GM18502 (cell line): ENCODE measurements around the gene CANT1.

Source experiments
- ATAC-seq: cut with Tn5 transposase; IDR thresholded peaks from one replicate; pipeline ENCODE4 v1.9.1; 2021; ENCODE audit warnings: mild to moderate bottlenecking; ENCODE audit not compliant: unreplicated experiment, poor library complexity

Gene CANT1

GRCh38 chr17:78998311-78999055 is 11.1 kb downstream of the CANT1 start:
- no peak for ATAC-seq

GRCh38 chr17:78997881-78998280 is 11.7 kb downstream of the CANT1 start:
- no peak for ATAC-seq

GRCh38 chr17:78997231-78997741 is 12.3 kb downstream of the CANT1 start:
- no peak for ATAC-seq

- no peak for ATAC-seq
Observed at GRCh38 chr17:78996781-78997201, 12.8 kb downstream of the CANT1 start.

DNA sequence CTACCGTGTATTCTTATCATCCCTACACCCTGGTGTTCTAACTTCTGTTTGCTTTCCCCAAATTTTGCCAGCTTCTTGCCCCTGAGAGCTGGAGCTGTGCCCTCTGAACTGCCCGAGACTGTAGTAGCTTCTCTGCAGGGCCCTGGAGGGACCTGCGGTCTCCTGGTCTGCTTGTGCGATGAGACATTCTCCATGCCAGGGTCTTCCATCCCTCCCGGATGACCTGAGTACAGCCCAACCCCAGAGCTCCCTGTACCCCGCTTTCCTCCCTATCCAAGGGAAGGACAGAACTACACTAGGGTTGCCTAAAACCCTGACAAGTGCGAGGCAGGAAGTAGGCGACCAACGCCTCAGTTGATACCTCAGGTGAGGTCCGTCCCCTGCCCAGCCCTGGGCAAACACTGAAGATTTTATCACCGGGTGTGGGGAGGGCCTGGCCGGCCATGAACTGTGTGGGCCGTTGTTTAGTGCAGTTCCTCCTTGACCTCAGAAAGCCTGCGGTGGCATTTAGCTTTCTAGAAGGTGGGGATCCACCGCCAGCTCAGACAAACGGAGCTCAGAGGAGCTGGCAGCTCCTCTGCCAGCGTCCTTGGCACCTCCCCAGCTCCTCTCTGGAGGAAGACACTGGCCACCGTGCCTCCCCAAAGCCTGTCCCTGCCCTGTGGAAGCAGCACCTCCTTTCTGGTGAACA is 13.7 kb downstream of the CANT1 start:
- no peak for ATAC-seq

DNA sequence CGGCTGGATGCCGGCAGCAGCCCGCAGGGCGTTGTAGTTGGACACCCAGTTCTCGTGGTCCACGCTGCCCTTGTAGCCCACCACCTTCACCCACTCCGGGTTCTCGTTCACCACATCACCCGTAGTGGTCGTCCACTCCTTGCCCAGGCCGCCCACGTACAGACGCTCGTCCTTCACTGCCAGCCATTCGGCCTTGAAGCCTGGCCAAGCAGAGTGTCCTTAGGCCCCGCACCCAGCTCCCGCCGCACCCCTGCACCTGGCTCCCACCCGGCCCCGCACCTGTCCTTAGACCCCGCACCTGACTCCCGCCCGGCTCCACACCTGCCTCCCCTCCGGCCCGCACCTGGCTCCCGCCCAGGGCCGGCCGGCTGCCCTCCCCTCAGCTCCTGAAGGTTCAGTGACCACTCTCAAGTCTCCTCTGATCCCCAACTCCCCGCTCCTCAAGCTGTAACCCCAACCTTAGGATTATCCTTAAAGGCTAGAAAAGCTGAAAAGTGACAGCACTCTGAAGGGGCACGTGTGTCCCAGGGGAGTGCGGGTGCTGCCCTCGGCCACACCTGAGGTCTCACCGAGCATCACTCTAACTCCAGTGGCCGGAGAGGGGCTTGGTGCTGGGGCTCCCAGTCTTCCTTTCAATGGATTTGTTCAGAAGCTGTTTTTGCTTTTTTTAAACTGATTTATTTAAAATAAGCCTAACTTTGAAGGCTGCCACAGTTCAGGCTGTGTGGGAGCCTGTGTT is 14.4 kb downstream of the CANT1 start:
- no peak for ATAC-seq

DNA sequence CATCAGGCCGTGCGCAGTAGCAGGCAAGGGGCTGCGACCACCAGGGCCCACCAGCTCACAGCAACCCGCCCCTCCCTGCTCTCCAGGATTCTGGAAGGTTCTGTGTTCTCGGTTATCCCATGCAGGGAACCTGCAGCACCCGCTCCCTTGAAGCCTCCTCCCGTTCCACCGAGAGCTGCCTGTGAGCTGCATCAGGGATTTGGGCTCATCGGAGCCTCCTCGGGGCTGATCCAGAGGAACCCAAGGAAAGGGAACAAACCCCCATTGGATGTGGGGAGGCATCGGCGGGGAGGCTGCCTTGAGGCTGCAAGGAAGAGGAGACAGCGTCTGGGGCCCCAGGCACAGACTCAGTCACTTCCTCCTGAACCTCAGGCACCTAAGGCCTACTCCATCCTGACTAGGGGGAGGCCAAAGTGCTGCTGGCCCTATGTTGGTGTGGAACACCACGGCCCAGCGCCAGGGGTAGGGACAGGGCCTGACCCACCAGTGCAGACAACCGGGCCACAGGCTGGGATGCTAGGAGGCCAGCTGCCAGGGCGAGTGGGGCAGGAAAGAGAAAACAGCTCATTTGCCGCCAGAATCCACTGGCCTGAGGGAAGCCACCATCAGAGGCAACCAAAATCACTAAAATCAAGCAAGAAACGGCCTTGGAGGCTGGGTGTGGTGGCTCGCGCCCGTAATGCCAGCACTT is 15.4 kb downstream of the CANT1 start:
- no peak for ATAC-seq

GRCh38 chr17:78993241-78993956 is 16.2 kb downstream of the CANT1 start:
- ATAC-seq = no peak

- no peak for ATAC-seq
Observed at GRCh38 chr17:78992542-78993212, 16.9 kb downstream of the CANT1 start.

- ATAC-seq = no peak
Observed at GRCh38 chr17:78991906-78992532, 17.5 kb downstream of the CANT1 start.

DNA sequence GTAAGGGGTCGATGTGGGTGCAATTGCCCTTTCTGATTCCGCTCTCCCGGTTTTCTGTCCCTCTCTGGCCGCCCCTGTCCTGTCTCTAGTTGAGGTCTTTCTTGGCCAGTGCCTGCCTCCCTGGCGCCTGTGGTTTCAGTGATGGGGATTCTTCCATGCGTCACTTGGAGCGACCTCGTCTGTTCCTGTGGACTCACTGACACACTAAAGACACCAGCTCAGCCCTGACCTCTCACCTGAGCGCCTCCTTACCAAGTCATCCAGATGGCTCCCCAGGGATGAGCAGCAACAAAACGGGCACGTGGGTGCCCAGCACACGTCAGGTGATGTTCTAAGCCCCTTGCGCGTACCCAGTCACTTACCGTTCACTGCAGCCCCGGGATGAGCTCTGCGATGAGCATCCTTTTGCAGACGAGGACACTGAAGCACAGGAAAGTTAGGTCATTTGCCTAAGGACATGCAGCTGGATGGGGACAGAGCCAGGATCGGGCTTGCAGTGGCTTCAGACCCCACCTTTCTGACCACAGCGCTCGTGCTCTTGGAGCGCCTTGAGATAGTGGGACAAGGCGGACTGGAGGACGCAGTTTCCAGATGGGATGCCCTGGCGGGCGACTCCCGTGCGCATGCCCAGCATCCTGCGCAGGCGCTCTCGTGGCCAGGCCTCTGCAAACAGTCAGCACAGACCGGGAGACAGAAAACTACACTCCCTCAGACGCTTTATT is 18.4 kb downstream of the CANT1 start:
- no peak for ATAC-seq

GRCh38 chr17:78990349-78991016 is 19.1 kb downstream of the CANT1 start:
- no peak for ATAC-seq

DNA sequence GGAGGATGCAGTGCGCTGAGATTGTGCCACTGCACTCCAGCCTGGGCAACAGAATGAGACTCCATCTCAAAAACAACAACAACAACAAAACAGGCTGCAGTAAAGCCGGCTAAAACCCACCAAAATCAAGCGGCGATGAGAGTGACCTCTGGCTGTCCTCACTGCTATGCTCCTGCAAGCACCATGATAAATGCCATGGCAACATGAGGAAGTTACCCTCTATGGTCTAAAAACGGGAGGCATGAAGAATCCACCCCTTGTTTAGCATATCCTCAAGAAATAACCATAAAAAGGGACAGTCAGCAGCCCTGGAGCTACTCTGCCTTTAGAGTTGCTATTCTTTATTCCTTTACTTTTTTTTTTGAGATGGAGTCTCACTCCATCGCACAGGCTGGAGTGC is 21.4 kb downstream of the CANT1 start:
- no peak for ATAC-seq

GRCh38 chr17:78986649-78987328 is 22.8 kb downstream of the CANT1 start:
- ATAC-seq = no peak

DNA sequence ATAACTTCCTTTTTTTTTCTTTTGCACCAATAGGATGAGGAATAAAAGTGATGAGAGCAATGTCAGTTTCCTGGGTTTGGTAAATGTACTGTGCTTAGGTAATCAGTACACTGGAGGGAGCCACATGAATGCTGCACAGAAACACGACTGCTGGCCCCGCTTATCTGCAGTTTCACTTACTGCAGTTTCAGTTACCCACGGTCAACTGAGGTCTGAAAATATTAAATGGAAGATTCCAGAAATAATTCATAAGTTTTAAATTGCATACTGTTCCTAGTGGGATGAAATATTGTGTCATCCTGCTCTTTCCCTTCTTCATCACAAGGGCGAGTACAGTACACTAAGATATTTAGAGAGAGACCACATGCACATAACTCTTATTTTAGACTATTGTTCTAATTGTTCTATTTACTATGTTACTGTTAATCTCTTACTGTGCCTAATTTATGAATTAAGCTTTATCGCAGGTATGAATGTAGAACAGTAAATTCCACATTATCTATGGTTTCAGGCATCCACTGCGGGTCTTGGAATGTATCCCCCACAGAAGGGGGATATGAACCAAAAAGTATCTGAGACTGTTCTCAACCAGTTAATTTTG is 23.4 kb downstream of the CANT1 start:
- no peak for ATAC-seq

DNA sequence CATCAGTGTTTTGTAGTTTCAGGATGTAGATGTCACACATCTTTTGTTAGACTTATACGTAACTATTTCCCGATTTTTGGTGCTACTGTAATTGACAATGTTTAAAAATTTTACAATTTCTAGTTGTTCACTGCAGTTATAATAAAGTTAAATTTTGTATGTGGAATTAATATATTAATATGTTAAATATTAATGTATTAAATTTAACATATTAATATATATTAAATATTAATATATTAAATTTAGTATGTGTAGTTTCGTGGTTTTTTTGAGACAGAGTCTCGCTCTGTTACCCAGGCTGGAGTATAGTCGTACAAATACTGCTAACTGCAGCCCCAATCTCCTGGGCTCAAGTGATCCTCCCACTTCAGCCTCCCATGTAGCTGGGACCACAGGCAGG is 24.2 kb downstream of the CANT1 start:
- no peak for ATAC-seq
